ENCODE data around the gene OR7C1. TPM values are rescaled to one million over a fixed set of nuclear protein-coding genes. Genes with fewer than 3 reads are reported as not detected.

The OR7C1 gene
- total RNA-seq, 4 donors from 2014 or later = under 0.01 TPM; not detected in 3

- no peak for DNase-seq
- intact Hi-C loops (cut with DNase I; ENCODE audit: low total_unique reads) (no loop called here), in situ Hi-C loops (cut with MboI; ENCODE audit: low pct_ligation_motif_present in 1 of 4, low pct_unique_long_range_greater_than_20kb in 1 of 4, low sequenced_read_pairs in 3 of 4) (no loop called here)
- H3K27ac ChIP-seq = no peak overlapping the region
- no peaks in the 10 kb centered on the region for H3K9me3 ChIP-seq
- no peaks in the 10 kb centered on the region for H3K36me3 ChIP-seq
- 80 to 83% methylated on average over 2 of the region's 2 CpGs for WGBS, 2 donors (ENCODE audit: low coverage in 1 of 2)
- H3K4me1 ChIP-seq = no peaks in the 10 kb centered on the region
- peaks cover 12% of the 10 kb centered on the region for H3K27me3 ChIP-seq
- H3K4me3 ChIP-seq = no peak overlapping the region
- TF ChIP-seq EP300 (IDR thresholded peaks at IDR 0.05; ENCODE audit: low read depth) (no peak), CTCF (IDR thresholded peaks at IDR 0.05) (no peak), POLR2AphosphoS5 (IDR thresholded peaks at IDR 0.05) (no peak), POLR2A (IDR thresholded peaks at IDR 0.05) (no peak)
Observed at GRCh38 chr19:14826006-14826405, 9.0 kb downstream of the OR7C1 start.

- H3K36me3 ChIP-seq = no peaks in the 10 kb centered on the region
- intact Hi-C loops (cut with DNase I; ENCODE audit: low total_unique reads) (no loop called here), in situ Hi-C loops (cut with MboI; ENCODE audit: low pct_ligation_motif_present in 1 of 4, low pct_unique_long_range_greater_than_20kb in 1 of 4, low sequenced_read_pairs in 3 of 4) (no loop called here)
- H3K4me1 ChIP-seq = no peaks in the 10 kb centered on the region
- TF ChIP-seq POLR2AphosphoS5 (IDR thresholded peaks at IDR 0.05) = no peak
- TF ChIP-seq POLR2A (IDR thresholded peaks at IDR 0.05) = no peak
- no peak for TF ChIP-seq CTCF (IDR thresholded peaks at IDR 0.05)
- no peak for TF ChIP-seq EP300 (IDR thresholded peaks at IDR 0.05; ENCODE audit: low read depth)
- H3K4me3 ChIP-seq = no peak overlapping the region
- no peak for DNase-seq
- H3K27ac ChIP-seq = no peak overlapping the region
- 56 to 63% methylated on average over 5 to 6 of the region's 6 CpGs for WGBS, 2 donors (ENCODE audit: low coverage in 1 of 2)
- H3K27me3 ChIP-seq = peaks cover 12% of the 10 kb centered on the region
- no peaks in the 10 kb centered on the region for H3K9me3 ChIP-seq
Observed at GRCh38 chr19:14821937-14822336, 13.0 kb downstream of the OR7C1 start.

GRCh38 chr19:14818588-14818987, 16.4 kb downstream of the OR7C1 start:
- no peak for DNase-seq
- Histone ChIP-seq H3K4me3 (no peak overlapping the region), H3K36me3 (no peaks in the 10 kb centered on the region), H3K4me1 (no peaks in the 10 kb centered on the region), H3K9me3 (no peaks in the 10 kb centered on the region), H3K27ac (no peak overlapping the region), H3K27me3 (no peaks in the 10 kb centered on the region)
- WGBS, 2 donors (ENCODE audit: low coverage in 1 of 2) = 67 to 76% methylated on average over 8 of the region's 8 CpGs
- intact Hi-C loops (cut with DNase I; ENCODE audit: low total_unique reads) (no loop called here), in situ Hi-C loops (cut with MboI; ENCODE audit: low pct_ligation_motif_present in 1 of 4, low pct_unique_long_range_greater_than_20kb in 1 of 4, low sequenced_read_pairs in 3 of 4) (no loop called here)
- no peak for TF ChIP-seq EP300 (IDR thresholded peaks at IDR 0.05; ENCODE audit: low read depth)
- TF ChIP-seq POLR2A (IDR thresholded peaks at IDR 0.05) = no peak
- TF ChIP-seq POLR2AphosphoS5 (IDR thresholded peaks at IDR 0.05) = no peak
- no peak for TF ChIP-seq CTCF (IDR thresholded peaks at IDR 0.05)

GRCh38 chr19:14817052-14817451, 17.9 kb downstream of the OR7C1 start:
- Histone ChIP-seq H3K27me3 (no peaks in the 10 kb centered on the region), H3K4me3 (no peak overlapping the region), H3K9me3 (no peaks in the 10 kb centered on the region), H3K27ac (no peak overlapping the region), H3K4me1 (no peaks in the 10 kb centered on the region), H3K36me3 (no peaks in the 10 kb centered on the region)
- DNase-seq = no peak
- WGBS, 2 donors (ENCODE audit: low coverage in 1 of 2) = 55 to 75% methylated on average over 1 to 3 of the region's 3 CpGs
- in situ Hi-C loops (cut with MboI; ENCODE audit: low pct_ligation_motif_present in 1 of 4, low pct_unique_long_range_greater_than_20kb in 1 of 4, low sequenced_read_pairs in 3 of 4) (no loop called here), intact Hi-C loops (cut with DNase I; ENCODE audit: low total_unique reads) (no loop called here)
- TF ChIP-seq POLR2AphosphoS5 (IDR thresholded peaks at IDR 0.05) (no peak), CTCF (IDR thresholded peaks at IDR 0.05) (no peak), EP300 (IDR thresholded peaks at IDR 0.05; ENCODE audit: low read depth) (no peak), POLR2A (IDR thresholded peaks at IDR 0.05) (no peak)
